GM18873 (cell line): ENCODE results near the gene DEPDC1.
A peak's percentile ranks its signal among the peaks of the same experiment; 100 is the strongest.
"Not testable (repeated sequence)": the region's sequence is repeated elsewhere in the genome, so short reads cannot be mapped to it uniquely, and the experiment has no call there.

Experiments used
- ATAC-seq: cut with Tn5 transposase; IDR thresholded peaks from one replicate; pipeline ENCODE4 v1.9.1; 2021; ENCODE audit warnings: mild to moderate bottlenecking, moderate library complexity, moderate number of reproducible peaks; ENCODE audit not compliant: unreplicated experiment, low FRiP score

Gene DEPDC1

DNA sequence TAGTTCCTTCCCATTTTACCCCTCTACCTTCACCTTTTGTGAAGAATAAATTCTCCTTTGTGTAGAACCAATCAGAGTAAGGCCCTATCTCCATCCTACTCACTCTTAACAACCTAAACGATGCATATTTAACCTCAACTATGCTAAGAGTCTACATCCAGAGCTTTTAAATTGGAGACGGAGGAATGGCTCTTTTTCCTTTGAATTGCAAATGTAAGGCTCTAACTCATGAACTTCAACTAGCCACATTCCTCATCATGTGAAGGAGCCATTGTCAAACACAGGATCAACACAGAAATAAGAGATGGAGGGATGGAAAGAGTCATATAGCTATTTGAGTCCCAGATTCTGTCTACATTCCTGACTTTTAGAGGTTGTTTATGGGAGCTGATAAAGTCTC, 18.2 kb downstream of the DEPDC1 start:
- ATAC-seq = no peak

GRCh38 chr1:68476626-68477025, 20.3 kb downstream of the DEPDC1 start:
- not testable (repeated sequence) for ATAC-seq

GRCh38 chr1:68473060-68473459, 23.8 kb downstream of the DEPDC1 start:
- no peak for ATAC-seq

DNA sequence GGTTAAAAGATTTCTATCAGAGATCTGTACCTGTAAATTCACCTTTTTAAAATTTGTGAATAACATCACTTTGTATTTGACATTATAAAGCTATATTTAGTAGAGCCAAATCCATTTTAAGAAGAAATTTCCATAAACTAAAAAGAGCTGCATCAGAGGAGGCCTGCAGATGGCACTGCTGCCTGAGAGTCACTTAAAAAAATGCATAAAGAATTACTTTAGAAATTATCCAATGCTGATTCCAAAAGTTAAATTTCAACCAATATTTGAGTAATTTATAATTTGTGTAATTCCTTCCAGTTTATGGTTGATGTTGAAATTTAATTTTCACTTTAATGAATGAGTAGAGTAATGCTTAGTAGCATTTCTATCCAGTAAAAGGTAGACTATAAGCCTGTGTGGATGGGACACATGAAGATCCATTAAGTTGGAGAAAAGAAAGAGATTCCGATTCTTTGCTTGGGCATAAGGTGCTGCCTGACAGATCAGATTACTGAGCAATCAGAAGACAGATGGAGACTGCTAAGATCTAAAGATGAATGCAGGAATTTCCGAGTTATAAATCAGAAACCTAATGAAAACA, 26.4 kb downstream of the DEPDC1 start:
- no peak for ATAC-seq

- no peak for ATAC-seq
These were observed 32.0 kb downstream of the DEPDC1 start for GRCh38 chr1:68464891-68465290.

- ATAC-seq = no peak
These were observed 35.9 kb downstream of the DEPDC1 start for GRCh38 chr1:68460935-68461334.

GRCh38 chr1:68459796-68460195, 37.1 kb downstream of the DEPDC1 start:
- ATAC-seq = no peak

GRCh38 chr1:68459091-68459490, 37.8 kb downstream of the DEPDC1 start:
- no peak for ATAC-seq

DNA sequence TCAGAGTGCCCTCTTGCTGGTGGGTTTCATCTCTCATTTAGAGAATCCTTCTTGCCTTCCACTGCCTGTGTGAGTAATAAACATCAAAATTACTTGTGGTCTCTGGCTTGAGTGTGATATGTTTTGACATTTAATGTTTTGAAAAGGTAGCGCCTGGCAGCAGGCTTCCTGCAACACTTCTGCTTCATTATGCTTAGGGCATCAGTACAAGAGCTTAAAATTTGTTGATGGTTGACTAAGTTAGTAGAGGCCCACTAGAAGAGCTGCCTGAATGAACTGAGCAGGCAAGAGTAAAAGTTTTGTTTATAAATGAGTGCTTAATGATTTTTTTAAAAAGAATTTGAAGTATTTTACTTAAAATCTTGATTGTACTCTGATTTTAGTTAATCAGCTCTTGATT, 40.7 kb downstream of the DEPDC1 start:
- ATAC-seq = no peak

- ATAC-seq = no peak
These were observed 42.3 kb downstream of the DEPDC1 start for GRCh38 chr1:68454534-68454933.

DNA sequence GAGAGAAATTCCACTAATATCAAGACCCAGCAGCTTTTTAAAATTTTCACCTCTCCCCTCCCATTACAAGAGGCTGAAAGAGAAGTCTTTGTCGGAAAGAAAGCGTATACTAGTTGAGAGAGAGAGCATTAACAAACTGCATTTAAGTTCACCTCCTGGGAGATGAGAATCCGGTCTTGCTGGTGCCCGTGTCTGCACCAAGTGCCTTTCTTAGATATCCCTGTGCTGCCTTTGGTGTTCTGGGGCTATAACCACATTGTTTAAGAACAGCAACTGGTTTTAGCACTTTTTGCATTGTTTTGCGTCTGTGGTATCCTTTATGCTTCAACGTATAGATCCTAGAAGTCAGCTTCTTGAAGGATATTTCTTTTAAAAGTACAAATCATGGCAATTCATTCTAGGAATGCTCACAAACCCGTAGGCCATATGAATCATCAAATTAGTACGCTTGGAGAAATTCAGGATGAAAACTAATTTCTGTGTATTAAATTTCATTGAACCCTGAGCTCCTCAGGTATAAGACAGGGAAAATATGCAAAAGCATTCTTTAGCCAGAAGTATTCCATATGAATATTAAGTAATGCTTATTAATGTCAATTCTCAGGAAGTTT, 43.7 kb downstream of the DEPDC1 start:
- ATAC-seq = no peak

- no peak for ATAC-seq
These were observed 47.0 kb downstream of the DEPDC1 start, which contains the start of gene RPE65 for GRCh38 chr1:68449901-68450300. RPE65 (minus strand) TSS chr1:68449954; CDS start chr1:68449905, 49 bp downstream.

DNA sequence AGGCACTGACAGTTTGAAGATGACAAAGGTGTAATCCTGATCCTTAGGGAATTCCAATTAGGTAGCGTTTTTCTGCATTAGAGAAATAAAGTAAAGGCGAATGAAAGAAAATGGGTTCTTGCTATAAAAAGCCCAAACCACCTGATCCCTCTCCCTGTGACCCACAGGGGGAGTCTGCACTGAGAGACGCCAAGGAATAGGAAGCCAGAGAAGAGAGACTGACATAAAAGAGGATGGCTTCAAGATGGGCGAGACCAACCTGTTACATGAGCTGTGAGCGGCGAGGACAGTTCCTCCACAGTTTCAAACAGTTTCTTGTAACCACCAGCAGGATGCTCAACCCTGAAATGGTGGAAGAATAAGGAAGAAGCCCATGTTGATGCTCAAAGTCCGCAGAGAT, 48.5 kb downstream of the DEPDC1 start:
- ATAC-seq = no peak

GRCh38 chr1:68445709-68446108, 51.2 kb downstream of the DEPDC1 start:
- ATAC-seq = no peak

DNA sequence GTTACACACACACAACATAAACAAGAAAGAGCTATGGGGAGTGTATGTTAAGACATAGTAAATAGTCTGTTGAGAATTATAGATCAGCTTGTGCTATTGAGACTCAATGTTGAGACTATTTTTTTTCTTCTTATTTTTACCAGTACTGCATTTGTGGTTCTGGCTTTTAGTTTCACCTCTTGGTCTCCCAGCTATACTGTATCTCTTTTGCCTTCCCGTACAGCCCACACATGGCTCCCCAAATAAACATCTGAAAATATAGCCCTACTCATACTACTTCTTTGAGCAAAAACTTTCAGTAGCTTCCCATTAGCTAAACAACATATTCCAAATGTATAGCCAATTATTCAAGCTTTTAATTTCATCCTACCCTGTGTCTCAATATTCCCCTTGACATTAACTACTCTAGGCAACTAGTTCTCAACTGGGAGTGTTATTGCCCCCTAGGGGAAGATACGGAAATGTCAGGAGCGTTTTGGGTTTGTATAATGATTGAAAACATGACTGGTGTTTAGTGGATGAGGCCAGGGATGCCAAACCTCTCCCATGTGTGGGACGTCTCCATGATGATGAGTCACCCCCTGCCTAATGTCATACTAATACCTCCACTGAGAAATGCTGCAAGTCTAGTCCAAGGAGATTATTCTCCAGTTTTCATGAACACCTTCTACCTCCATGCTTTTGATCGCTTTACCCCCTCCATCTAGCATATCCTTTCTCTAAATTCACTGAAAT, 53.9 kb downstream of the DEPDC1 start:
- ATAC-seq = peak; percentile 80

GRCh38 chr1:68442006-68442405, 54.9 kb downstream of the DEPDC1 start:
- no peak for ATAC-seq

DNA sequence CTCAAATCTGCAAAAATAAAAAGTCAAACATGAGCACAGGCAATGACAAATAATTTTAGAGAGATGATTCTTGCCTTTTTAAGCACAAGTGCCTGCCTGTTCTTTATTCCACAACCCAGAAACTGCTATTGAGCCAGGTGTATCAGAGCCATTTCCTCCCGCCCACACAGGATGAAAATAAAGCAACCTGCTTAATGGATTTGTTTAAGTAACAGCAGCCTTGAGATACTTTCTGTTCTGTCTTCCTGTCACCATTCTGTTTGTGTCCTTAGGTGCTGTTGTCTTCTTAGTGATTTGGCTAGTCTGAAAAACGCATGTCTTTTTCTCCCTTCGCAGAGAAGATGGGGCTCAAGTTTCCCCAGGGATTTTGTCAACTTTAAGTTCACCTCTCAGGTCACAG, 58.6 kb downstream of the DEPDC1 start:
- no peak for ATAC-seq

- ATAC-seq = no peak
These were observed 63.5 kb downstream of the DEPDC1 start for GRCh38 chr1:68433395-68433794.

- ATAC-seq = no peak
These were observed 65.8 kb downstream of the DEPDC1 start for GRCh38 chr1:68431076-68431475.

DNA sequence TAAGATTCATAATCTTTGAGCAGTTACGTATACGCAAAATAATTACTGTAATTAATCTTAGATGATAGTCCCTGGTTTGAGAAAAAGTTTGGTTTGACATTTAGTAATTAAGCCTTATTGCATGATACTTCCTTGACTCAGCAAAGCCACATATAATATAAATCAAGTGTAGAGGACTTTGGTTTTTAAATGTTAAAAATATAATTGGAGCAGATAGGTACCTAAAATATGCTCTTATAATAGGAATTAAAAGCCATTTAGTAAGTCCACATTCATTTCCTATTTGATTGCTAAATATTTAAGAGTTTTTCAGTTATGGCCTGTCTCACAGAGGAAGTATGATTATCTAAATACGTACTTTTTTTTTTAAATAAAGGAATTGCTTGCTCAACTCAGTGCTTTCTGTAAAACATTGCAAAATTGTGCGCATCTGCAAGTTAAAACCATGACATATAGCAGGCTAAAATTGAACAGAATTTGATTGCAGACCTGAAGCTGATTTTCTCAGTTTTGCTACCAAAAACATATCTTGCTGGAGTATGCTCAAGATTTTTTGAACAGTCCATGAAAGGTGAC, 67.6 kb downstream of the DEPDC1 start:
- no peak for ATAC-seq

DNA sequence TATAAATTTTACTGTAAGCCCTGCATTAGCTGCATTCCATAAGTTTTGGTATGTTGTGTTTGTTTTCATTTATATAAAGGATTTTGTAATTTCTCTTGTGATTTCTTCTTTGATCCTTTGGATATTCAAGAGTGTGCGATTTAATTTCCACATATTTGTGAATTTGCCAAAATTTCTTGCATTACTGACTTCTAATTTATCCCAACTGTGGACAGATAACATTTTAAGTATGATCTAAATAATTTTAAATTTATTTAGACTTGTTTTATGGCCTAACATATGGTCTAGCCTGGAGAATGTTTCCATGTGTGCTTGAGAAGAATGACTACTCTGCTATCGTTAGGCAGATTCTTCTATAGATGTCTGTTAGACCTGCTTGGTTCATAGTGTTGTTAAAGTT, 70.3 kb downstream of the DEPDC1 start:
- no peak for ATAC-seq
